ENCODE data around the gene CS. TPM values are rescaled to one million over a fixed set of nuclear protein-coding genes. Genes with fewer than 3 reads are reported as not detected.
A peak's percentile ranks its signal among the peaks of the same experiment; 100 is the strongest.

CS gene
- total RNA-seq, 1 experiment from 2014 or later: 250 TPM

DNA sequence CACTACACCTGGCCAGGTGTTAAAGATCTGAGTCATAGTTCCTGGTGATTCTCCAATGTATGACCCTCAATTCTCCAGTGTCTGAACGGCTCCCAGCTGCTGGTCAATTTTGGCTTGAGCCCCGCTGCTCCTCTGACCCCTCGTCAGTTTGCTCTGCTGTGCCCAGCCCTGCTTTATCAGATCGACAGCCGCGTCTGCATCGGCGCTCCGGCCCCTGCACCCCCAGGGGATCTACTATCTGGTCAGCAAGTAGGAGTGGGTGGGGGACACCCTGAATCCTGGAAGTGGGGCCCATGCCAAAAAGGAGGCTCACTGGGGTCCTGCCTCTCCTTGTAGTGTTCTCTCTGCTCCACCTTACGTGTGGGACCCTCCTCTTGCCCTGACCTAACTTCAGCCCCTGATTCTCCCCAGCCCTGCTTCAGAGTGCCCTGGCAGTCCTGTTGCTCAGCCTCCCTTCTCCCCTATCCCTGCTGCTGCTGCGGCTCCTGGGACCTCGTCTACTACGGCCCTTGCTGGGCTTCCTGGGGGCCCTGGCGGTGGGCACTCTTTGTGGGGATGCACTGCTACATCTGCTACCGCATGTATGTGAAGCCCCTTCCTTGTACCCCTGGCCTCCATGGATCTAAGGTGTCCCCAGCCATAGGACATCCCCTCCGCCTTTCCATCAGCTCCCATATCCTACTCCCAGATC, 65.2 kb downstream of the CS start:
- H2BK15ac ChIP-seq (ENCODE audit: low read depth, low read length): no peak overlapping the region
- no peak for DNase-seq
- Mint-ChIP-seq H3K9me3 (no peaks in the 10 kb centered on the region), H3K4me3 (no peak overlapping the region), H3K27ac (peak overlapping the region; percentile 34 to 74 (median 59); a peak in 3 of 7 replicates), H3K36me3 (ENCODE audit: insufficient read depth in 1 of 3, low read depth in 3 of 3) (peaks cover 3 to 11% (median 9%) of the 10 kb centered on the region in 3 experiments; a peak in 5 of 7 replicates), H3K4me1 (peaks cover 11 to 21% of the 10 kb centered on the region in 2 experiments; a peak in 3 of 4 replicates), H3K27me3 (ENCODE audit: low read depth) (peaks cover 13% of the 10 kb centered on the region)
- no peak overlapping the region for H2BK120ac ChIP-seq (ENCODE audit: low read depth, low read length, poor library complexity, severe bottlenecking)
- no peak overlapping the region for H3T11ph ChIP-seq (ENCODE audit: low read length)
- no peak overlapping the region for H4K91ac ChIP-seq (ENCODE audit: insufficient read length, low read depth, low read length)
- H3K4ac ChIP-seq (ENCODE audit: low read depth, low read length): no peak overlapping the region
- H3K18ac ChIP-seq (ENCODE audit: insufficient read length, low read depth, low read length): no peak overlapping the region
- H3K9me3 ChIP-seq (ENCODE audit: control insufficient read depth, low read depth, low read length): no peaks in the 10 kb centered on the region
- no peak overlapping the region for H3K27ac ChIP-seq (ENCODE audit: insufficient read length, low read depth, low read length)
- H4K20me1 ChIP-seq (ENCODE audit: control insufficient read depth, insufficient read depth, insufficient read length): no peaks in the 10 kb centered on the region
- H3K56ac ChIP-seq (ENCODE audit: insufficient read length, low read depth, low read length): no peak overlapping the region
- no peaks in the 10 kb centered on the region for H3K23me2 ChIP-seq (ENCODE audit: insufficient read length, low read depth, low read length, poor library complexity, severe bottlenecking)
- H3K4me1 ChIP-seq (ENCODE audit: insufficient read depth, low read length): no peaks in the 10 kb centered on the region
- TF ChIP-seq, protein P1, sequence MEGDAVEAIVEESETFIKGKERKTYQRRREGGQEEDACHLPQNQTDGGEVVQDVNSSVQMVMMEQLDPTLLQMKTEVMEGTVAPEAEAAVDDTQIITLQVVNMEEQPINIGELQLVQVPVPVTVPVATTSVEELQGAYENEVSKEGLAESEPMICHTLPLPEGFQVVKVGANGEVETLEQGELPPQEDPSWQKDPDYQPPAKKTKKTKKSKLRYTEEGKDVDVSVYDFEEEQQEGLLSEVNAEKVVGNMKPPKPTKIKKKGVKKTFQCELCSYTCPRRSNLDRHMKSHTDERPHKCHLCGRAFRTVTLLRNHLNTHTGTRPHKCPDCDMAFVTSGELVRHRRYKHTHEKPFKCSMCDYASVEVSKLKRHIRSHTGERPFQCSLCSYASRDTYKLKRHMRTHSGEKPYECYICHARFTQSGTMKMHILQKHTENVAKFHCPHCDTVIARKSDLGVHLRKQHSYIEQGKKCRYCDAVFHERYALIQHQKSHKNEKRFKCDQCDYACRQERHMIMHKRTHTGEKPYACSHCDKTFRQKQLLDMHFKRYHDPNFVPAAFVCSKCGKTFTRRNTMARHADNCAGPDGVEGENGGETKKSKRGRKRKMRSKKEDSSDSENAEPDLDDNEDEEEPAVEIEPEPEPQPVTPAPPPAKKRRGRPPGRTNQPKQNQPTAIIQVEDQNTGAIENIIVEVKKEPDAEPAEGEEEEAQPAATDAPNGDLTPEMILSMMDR (conservative IDR thresholded peaks at IDR 0.05): no peak
- H4K8ac ChIP-seq (replicated peaks; ENCODE audit: insufficient read length, low read depth, low read length): no peak overlapping the region
- no peak overlapping the region for H3K23ac ChIP-seq (ENCODE audit: insufficient read length, low read depth, low read length)
- WGBS (ENCODE audit: extremely low coverage, insufficient read length, low lambda C conversion rate): no CpG with 5 or more reads among the region's 16 CpGs
- no peak overlapping the region for H3K4me2 ChIP-seq (ENCODE audit: insufficient read depth, insufficient read length, low read length)
- no peak overlapping the region for H2BK12ac ChIP-seq (ENCODE audit: insufficient read length, low read depth, low read length)
- H3K9ac ChIP-seq (ENCODE audit: extremely low read depth, insufficient read length, low read length): no peak overlapping the region
- H2AK5ac ChIP-seq (ENCODE audit: insufficient read length, low read length): no peak overlapping the region
- no peak overlapping the region for H2AFZ ChIP-seq (ENCODE audit: low read length)
- no peak overlapping the region for H3K14ac ChIP-seq (ENCODE audit: insufficient read depth, low read length)
- H2BK20ac ChIP-seq (ENCODE audit: low read depth, low read length, poor library complexity, severe bottlenecking): no peak overlapping the region
- H3K79me2 ChIP-seq (ENCODE audit: insufficient read depth, low read length): no peaks in the 10 kb centered on the region
- no peak overlapping the region for H2BK5ac ChIP-seq (ENCODE audit: insufficient read length, low read length)
- H3K79me1 ChIP-seq (ENCODE audit: insufficient read depth, low read depth, low read length, poor library complexity, severe bottlenecking): no peaks in the 10 kb centered on the region
- H4K5ac ChIP-seq (ENCODE audit: insufficient read length, low read depth, low read length): no peak overlapping the region
- no peaks in the 10 kb centered on the region for H3K27me3 ChIP-seq (ENCODE audit: insufficient read depth, low read length)

Data from H9 (cell line).